ENCODE measurements around the gene CBFA2T2.
"Not testable (repeated sequence)": the region's sequence is repeated elsewhere in the genome, so short reads cannot be mapped to it uniquely, and the experiment has no call there.

CBFA2T2 gene

GRCh38 chr20:33508015-33508414, 18.1 kb downstream of the CBFA2T2 start:
- not testable (repeated sequence) for DNase-seq

GRCh38 chr20:33509057-33509456, 19.2 kb downstream of the CBFA2T2 start:
- not testable (repeated sequence) for DNase-seq

DNA sequence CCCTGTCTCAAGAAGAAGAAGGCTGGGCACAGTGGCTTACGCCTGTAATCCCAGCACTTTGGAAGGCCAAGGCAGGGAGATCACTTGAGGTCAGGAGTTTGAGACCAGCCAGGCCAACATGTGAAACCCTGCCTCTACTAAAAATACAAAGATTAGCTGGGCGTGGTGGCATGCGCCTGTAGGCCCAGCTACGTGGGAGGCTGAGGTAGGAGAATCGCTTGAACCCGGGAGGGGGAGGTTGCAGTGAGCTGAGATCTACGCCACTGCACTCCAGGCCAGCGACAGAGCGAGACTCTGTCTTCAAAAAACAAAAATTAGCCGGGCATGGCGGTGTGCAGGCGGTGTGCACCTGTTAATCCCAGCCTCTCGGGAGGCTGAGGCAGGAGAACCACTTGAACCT, 22.0 kb downstream of the CBFA2T2 start:
- not testable (repeated sequence) for DNase-seq

DNA sequence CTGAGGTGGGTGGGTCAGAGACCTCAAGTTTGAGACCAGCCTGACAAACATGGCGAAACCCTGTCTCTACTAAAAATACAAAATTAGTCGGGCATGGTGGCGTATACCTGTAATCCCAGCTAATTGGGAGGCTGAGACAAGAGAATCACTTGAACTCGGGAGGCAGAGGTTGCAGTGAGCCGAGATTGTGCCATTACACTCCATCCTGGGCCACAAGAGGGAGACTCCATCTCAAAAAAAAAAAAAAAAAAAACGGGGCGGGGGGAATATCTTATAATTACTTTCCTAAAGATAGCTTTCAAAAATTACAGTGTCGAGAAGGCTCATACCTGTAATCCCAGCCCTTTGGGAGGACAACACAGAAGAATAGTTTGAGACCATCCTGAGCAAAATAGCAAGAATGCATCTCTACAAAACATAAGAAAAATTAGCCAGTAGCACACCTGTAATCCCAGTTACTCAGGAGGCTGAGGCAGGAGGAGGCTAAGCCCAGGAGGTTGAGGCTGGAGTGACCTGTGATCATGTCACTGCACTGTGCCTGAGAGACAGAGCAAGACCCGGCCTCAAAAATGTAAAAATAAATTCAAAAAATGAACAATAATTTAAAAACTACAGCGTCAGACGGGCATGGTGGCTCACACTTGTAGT, 25.8 kb downstream of the CBFA2T2 start:
- no peak for DNase-seq

DNA sequence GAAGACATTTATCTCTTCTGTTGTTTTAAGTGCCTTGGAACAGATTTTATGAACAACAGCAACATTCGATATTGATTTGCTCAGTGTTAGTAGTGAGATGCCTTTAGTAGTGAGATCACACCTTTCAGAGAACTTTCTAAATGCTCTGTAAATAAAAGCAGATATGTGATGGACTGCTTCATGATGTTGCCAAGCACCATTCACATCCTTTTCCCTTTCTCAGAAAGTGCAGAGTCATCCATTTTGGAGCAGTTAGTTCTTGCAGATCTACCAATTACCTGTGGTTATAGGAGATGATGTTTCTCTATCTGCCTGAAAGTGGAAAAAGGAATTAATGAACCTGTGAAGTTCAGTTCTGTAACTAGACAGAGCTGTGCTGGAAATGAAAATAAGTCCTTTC, 27.0 kb downstream of the CBFA2T2 start:
- no peak for DNase-seq

DNA sequence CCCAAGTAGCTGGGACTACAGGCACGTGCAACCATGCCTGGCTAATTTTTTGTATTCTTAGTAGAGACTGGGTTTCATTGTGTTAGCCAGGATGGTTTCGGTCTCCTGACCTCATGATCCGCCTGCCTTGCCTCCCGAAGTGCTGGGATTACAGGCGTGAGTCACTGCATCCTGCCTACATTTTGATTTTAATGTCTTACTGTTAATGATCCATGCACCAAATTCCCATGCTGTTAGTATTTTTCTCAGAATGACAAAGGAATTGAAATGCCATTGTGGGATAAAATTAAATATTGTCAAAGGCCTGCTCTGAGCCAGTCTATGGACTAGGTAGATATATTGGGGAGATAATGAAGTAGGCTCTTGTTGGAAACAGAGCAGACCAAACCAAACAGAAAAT, 28.2 kb downstream of the CBFA2T2 start:
- no peak for DNase-seq

DNA sequence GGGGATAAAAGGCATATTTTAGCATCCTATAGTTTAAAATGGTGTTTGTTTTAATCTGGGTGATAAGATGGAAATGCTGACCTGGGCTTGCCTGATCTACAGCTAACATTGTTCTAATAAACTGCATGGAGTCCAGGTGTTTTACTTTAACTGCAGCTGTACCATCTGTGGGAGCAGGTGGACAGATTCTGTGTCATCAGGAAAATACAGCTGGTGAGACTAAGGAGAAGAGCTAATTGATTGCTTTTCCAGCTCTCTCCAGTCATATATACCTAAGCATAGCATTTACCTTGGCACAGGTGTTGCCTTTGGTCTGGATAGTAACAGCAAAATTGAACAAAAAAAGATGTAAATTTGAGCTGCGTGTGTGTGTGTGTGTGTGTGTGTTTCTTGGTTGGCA, 31.6 kb downstream of the CBFA2T2 start:
- DNase-seq: no peak

DNA sequence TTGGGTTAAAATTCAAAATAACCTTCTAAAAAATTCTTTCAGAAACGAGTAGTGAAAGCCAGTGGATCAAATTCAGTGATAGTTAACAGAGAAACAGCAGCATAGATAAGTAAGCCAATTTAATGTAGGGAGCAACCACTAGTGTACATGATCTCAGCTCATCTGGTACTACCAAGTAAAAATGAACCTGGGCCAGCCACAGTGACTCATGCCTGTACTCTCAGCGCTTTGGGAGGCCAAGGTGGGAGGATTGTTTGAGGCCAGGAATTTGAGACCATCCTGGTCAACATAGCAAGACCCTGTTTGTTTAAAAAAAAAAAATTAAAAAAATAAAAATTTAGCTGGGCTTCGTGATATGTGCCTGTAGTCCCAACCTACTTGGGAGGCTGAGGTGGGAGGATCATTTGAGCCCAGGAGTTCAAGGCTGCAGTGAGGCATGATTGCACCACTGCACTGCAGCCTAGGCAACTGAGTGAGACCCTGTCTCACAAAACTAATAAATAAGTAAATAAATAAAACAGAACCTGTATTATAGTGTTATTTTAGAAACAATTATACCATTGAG, 32.4 kb downstream of the CBFA2T2 start:
- no peak for DNase-seq

- DNase-seq: no peak
Observed at GRCh38 chr20:33524261-33524660, 34.4 kb downstream of the CBFA2T2 start.

DNA sequence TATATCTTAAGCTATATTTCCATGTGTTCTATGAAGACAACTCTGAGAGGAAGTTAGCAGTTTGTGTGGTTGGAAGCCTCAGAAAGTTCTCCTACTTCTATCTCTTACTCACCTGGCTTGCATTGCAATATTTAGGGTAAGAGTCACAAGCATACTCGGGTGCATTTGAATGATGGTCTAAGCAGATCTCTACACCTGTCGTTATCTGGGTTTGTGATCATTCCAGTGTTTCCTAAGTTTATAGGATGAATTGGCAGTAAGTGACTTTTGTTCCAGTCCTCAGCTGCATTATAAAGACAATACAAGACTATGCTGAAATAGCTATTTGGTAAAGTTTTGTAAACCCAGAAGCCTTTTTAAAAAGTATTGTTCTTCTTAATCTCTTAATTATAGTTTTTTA, 36.9 kb downstream of the CBFA2T2 start:
- DNase-seq: no peak

DNA sequence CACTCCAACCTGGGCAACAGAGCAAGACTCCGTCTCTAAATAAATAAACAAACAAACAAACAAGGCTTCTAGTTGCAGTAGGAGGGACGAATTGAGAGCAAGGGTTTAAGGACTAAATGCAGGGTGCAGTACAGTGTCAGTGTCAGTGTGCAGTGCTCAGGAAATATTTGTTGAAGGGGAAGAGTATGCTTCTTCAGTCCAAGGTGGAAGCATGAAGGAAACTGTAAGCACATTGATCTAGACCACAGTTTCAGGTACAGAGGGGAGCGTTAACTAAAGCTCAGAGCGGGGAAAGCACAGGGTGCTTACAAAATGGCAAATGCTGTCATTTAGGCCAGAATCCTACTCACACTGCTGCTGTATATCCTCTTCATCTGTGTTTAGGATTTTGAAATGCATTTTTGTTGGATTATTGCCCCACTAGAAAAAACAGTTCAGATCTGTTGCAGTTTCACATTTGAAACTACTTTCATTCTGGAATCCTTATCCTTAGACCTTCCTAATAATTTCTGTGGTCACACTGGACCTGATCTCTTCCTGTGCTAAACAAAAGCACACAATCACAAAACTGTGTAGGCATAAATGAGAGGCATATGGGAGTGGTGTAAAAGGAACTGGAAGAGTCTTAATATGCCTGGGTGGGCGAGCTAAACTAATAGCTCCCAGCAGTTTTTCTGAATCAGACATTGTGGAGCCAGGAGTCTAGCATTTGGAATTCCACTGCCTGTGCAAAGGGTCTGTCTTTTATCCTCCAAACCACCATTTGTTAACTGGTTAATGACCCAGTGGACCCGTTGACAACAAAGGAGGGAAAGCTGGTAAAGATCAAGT, 41.4 kb downstream of the CBFA2T2 start:
- no peak for DNase-seq

- DNase-seq: no peak
Observed at GRCh38 chr20:33531885-33532284, 42.0 kb downstream of the CBFA2T2 start.

GRCh38 chr20:33532753-33533459, 43.0 kb downstream of the CBFA2T2 start:
- no peak for DNase-seq

GRCh38 chr20:33535717-33536116, 45.8 kb downstream of the CBFA2T2 start:
- not testable (repeated sequence) for DNase-seq

DNA sequence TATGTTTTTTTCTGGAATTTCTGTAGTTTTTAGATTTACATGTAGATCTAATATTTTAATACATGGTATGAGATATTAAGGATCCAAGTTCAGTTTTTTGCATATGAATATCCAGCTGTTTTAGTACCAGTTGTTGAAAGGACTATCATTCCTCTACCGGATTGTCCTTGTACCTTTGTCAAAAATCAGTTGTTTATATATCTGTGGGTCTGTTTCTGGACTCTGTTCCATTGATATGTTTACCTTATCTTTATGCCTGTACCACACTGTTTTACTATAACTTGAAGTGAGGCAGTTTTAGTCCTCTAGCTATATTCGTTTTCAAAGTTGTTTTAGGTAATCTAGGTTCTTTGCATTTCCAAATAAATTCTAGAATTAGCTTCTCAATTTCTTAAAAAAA, 47.7 kb downstream of the CBFA2T2 start:
- no peak for DNase-seq

DNA sequence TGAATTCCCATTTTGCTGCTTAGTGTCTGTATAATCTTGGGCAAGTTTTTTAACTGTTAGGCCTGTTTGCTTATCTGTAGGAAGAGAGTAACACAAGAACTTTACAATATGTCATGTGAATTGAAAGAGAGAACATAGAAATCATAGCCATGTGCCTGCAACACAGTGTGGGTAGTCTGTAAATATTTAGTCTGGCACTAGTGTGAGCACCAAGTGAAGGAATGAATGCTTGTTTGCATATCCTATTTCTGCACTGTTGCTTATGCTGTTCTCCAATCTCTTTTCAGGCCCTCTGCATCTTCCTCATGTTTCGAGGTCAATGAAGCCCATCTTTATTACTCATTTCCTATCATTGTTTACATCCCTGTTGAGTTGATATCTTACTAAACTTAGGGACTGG, 49.2 kb downstream of the CBFA2T2 start:
- no peak for DNase-seq

DNA sequence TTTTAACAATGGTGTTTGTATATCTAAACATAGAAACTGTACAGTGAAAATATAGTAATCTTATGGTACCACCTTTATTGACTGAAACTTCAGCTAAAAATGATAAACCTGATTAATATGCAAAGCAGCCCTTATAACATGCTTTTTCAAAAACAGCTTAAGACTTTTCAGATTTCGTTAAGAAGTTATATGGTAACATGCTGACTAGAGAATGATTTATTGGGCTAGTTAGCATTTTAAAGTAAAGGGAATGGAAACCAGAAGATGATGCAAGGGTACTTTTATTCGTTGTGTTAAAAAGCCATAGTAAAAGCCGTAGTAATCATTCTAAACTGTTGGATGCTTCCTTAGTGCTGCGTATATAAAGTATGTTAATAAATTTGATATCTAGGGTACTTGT, 50.5 kb downstream of the CBFA2T2 start:
- no peak for DNase-seq

GRCh38 chr20:33541074-33541473, 51.2 kb downstream of the CBFA2T2 start:
- DNase-seq: no peak

DNA sequence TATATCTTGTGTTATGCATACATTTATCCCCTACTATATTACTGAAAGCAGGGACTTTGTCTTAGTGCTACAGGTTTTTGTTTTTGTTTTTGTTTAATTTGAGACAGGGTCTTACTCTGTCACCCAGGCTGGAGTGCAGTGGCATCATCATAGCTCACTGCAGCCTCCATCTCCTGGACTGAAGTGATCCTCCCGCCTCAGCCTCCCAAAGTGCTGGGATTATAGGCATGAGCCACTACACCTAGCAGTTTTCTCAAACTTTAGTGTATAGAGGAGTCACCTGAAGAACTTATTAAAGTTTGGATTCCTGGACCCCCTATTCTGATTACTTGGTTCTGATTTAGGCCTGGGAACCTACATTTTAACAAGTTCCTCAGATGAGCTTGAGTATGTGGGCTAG, 51.9 kb downstream of the CBFA2T2 start:
- DNase-seq: no peak

DNA sequence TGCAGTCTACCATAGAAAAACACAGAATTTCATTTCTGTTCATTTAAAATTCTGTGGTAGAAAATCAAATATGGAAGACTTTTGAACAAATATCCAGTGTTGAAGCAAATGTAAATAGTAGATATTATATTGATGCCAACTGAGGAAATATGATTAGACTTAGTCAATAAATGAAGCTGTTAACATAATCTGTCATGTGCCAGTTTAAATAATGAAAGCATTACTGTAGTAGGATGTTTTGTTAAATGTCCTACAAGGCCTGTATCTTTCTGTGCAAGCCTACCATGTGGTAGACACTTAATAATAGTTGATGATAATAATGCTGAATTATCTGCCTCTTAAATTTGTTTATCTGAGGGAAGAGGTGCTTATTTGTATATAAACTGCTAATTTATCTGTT, 55.9 kb downstream of the CBFA2T2 start:
- DNase-seq: no peak

- DNase-seq: no peak
Observed at GRCh38 chr20:33549229-33549999, 59.5 kb downstream of the CBFA2T2 start.

GRCh38 chr20:33551778-33552177, 61.9 kb downstream of the CBFA2T2 start:
- DNase-seq: no peak

- no peak for DNase-seq
Observed at GRCh38 chr20:33552519-33552918, 62.6 kb downstream of the CBFA2T2 start.

Data from CD4-positive, alpha-beta T cell treated with Interferon alpha-2 for 1 hour (primary cell).